ENCODE data around the gene MBNL1. TPM values are rescaled to one million over a fixed set of nuclear protein-coding genes. Genes with fewer than 3 reads are reported as not detected.

Gene MBNL1
- total RNA-seq, 1 donor = 545 TPM

GRCh38 chr3:152374262-152374990 is 105.7 kb downstream of the MBNL1 start:
- Histone ChIP-seq H3K4me2 (ENCODE audit: insufficient read depth, low read length) (peak overlapping the region; percentile 0), H3K27me3 (ENCODE audit: insufficient read depth, low read length) (no peaks in the 10 kb centered on the region), H3K9me3 (ENCODE audit: low read depth, low read length) (no peaks in the 10 kb centered on the region), H3K4me1 (ENCODE audit: insufficient read depth, low read length) (peaks cover 41% of the 10 kb centered on the region), H4K20me1 (ENCODE audit: insufficient read depth, low read length) (peaks cover 24% of the 10 kb centered on the region), H2AFZ (ENCODE audit: low read length) (no peak overlapping the region), H3K79me2 (ENCODE audit: insufficient read depth, low read length) (peaks cover 97% of the 10 kb centered on the region), H3K27ac (ENCODE audit: low read depth, low read length) (peak overlapping the region; percentile 71), H3K4me3 (ENCODE audit: insufficient read depth, low read length) (no peak overlapping the region), H3K36me3 (ENCODE audit: insufficient read depth, low read length) (peaks cover 12% of the 10 kb centered on the region)
- DNase-seq (ENCODE audit: insufficient read length, low spot score, missing footprints) = peak; percentile 6
- no peak for TF ChIP-seq CTCF (IDR thresholded peaks at IDR 0.05; ENCODE audit: extremely low read depth, low read depth, low read length)

GRCh38 chr3:152375546-152375945 is 106.8 kb downstream of the MBNL1 start:
- H3K4me1 ChIP-seq (ENCODE audit: insufficient read depth, low read length) = peaks cover 52% of the 10 kb centered on the region
- no peak overlapping the region for H2AFZ ChIP-seq (ENCODE audit: low read length)
- no peak overlapping the region for H3K4me3 ChIP-seq (ENCODE audit: insufficient read depth, low read length)
- H3K27ac ChIP-seq (ENCODE audit: low read depth, low read length) = peak overlapping the region; percentile 71
- no peaks in the 10 kb centered on the region for H3K9me3 ChIP-seq (ENCODE audit: low read depth, low read length)
- TF ChIP-seq CTCF (IDR thresholded peaks at IDR 0.05; ENCODE audit: extremely low read depth, low read depth, low read length) = no peak
- no peak for DNase-seq (ENCODE audit: insufficient read length, low spot score, missing footprints)
- H3K4me2 ChIP-seq (ENCODE audit: insufficient read depth, low read length) = peak overlapping the region; percentile 74
- peaks cover 22% of the 10 kb centered on the region for H4K20me1 ChIP-seq (ENCODE audit: insufficient read depth, low read length)
- no peaks in the 10 kb centered on the region for H3K27me3 ChIP-seq (ENCODE audit: insufficient read depth, low read length)
- peaks cover 97% of the 10 kb centered on the region for H3K79me2 ChIP-seq (ENCODE audit: insufficient read depth, low read length)
- H3K36me3 ChIP-seq (ENCODE audit: insufficient read depth, low read length) = peaks cover 12% of the 10 kb centered on the region

GRCh38 chr3:152376351-152377183 is 107.8 kb downstream of the MBNL1 start:
- Histone ChIP-seq H3K79me2 (ENCODE audit: insufficient read depth, low read length) (peaks cover 95% of the 10 kb centered on the region), H3K27me3 (ENCODE audit: insufficient read depth, low read length) (no peaks in the 10 kb centered on the region), H3K27ac (ENCODE audit: low read depth, low read length) (peak overlapping the region; percentile 71), H3K36me3 (ENCODE audit: insufficient read depth, low read length) (peaks cover 12% of the 10 kb centered on the region), H3K9me3 (ENCODE audit: low read depth, low read length) (no peaks in the 10 kb centered on the region), H2AFZ (ENCODE audit: low read length) (no peak overlapping the region), H4K20me1 (ENCODE audit: insufficient read depth, low read length) (peaks cover 17% of the 10 kb centered on the region), H3K4me2 (ENCODE audit: insufficient read depth, low read length) (peak overlapping the region; percentile 74), H3K4me1 (ENCODE audit: insufficient read depth, low read length) (peaks cover 61% of the 10 kb centered on the region), H3K4me3 (ENCODE audit: insufficient read depth, low read length) (peak overlapping the region; percentile 17)
- TF ChIP-seq CTCF (IDR thresholded peaks at IDR 0.05; ENCODE audit: extremely low read depth, low read depth, low read length) = no peak
- DNase-seq (ENCODE audit: insufficient read length, low spot score, missing footprints) = peak; percentile 59

- no peak for TF ChIP-seq CTCF (IDR thresholded peaks at IDR 0.05; ENCODE audit: extremely low read depth, low read depth, low read length)
- Histone ChIP-seq H3K27me3 (ENCODE audit: insufficient read depth, low read length) (no peaks in the 10 kb centered on the region), H3K4me3 (ENCODE audit: insufficient read depth, low read length) (no peak overlapping the region), H3K4me1 (ENCODE audit: insufficient read depth, low read length) (peaks cover 66% of the 10 kb centered on the region), H3K4me2 (ENCODE audit: insufficient read depth, low read length) (peak overlapping the region; percentile 74), H3K79me2 (ENCODE audit: insufficient read depth, low read length) (peaks cover 95% of the 10 kb centered on the region), H4K20me1 (ENCODE audit: insufficient read depth, low read length) (peaks cover 17% of the 10 kb centered on the region), H3K36me3 (ENCODE audit: insufficient read depth, low read length) (peaks cover 12% of the 10 kb centered on the region), H3K27ac (ENCODE audit: low read depth, low read length) (peak overlapping the region; percentile 71), H2AFZ (ENCODE audit: low read length) (no peak overlapping the region), H3K9me3 (ENCODE audit: low read depth, low read length) (no peaks in the 10 kb centered on the region)
- no peak for DNase-seq (ENCODE audit: insufficient read length, low spot score, missing footprints)
Measured at GRCh38 chr3:152377184-152377570, 108.4 kb downstream of the MBNL1 start.
